SH-SY5Y (cell line): ENCODE data around the gene FBXL14.

ENCODE experiments used
- GATA2 ChIP-seq: IDR thresholded peaks from 2 replicates; pipeline ENCODE4 v1.6.1; 2011; ENCODE audit warnings: mild to moderate bottlenecking, low read depth, low read length
- GATA3 ChIP-seq: IDR thresholded peaks from 2 replicates; pipeline ENCODE4 v1.6.1; 2011; ENCODE audit warnings: low read depth, mild to moderate bottlenecking, low read length, moderate library complexity

- TF ChIP-seq GATA2 (no peak), GATA3 (no peak)
Measured at GRCh38 chr12:1565172-1565571, 29.2 kb downstream of the FBXL14 start.
